H1 (cell line): Measurements from ENCODE around the gene ADNP2. TPM values are rescaled to one million over a fixed set of nuclear protein-coding genes. Genes with fewer than 3 reads are reported as not detected.

ENCODE experiments used
- CTCF ChIA-PET: fragments of 300-600 bp; sonication (Branson Sonifier 250); formaldehyde crosslinking; loops from one replicate; lab custom pipeline; 2021; ENCODE audit not compliant: partially characterized antibody; lab: Charles Lee
- POLR2A ChIA-PET: fragments of 300-600 bp; sonication (Branson Sonifier 250); formaldehyde crosslinking; loops from one replicate; lab custom pipeline; 2021; ENCODE audit warnings: inconsistent platforms; ENCODE audit not compliant: partially characterized antibody; lab: Charles Lee
- DNase-seq, 2 experiments: peaks; one replicate each; pipeline versions ENCODE4 v3.0.0 to v3.0.0-alpha.2; 2010 to 2022; ENCODE audit warnings: low spot score in 2 of 2, low read depth in 1 of 2, mixed read lengths in 1 of 2
- FAIRE-seq: peaks from 2 replicates; lab custom pipeline; 2011; peaks lifted over from hg19 to GRCh38; lab: Jason Lieb, UNC
- H2AFZ ChIP-seq: 2 replicates; pipeline ENCODE4 v1.8.1; 2012; ENCODE audit warnings: low read length, inconsistent platforms
- H2AK5ac ChIP-seq: 2 replicates; pipeline ENCODE4 v1.6.1; 2013; ENCODE audit warnings: low read depth, low read length
- H2BK120ac ChIP-seq: replicated peaks from 2 replicates; pipeline ENCODE3; 2013; ENCODE audit warnings: low read depth, low read length, inconsistent platforms
- H2BK12ac ChIP-seq: 2 replicates; pipeline ENCODE4 v1.6.1; 2013; ENCODE audit warnings: low read depth, low read length
- H2BK15ac ChIP-seq: 2 replicates; pipeline ENCODE4 v1.6.1; 2013; ENCODE audit warnings: low read length
- H2BK20ac ChIP-seq: 2 replicates; pipeline ENCODE4 v1.6.1; 2013; ENCODE audit warnings: low read length
- H2BK5ac ChIP-seq: 2 replicates; pipeline ENCODE4 v1.6.1; 2013; ENCODE audit warnings: low read depth, low read length
- H3K14ac ChIP-seq: 2 replicates; pipeline ENCODE4 v1.6.1; 2013; ENCODE audit warnings: inconsistent platforms; ENCODE audit not compliant: insufficient read length
- H3K18ac ChIP-seq: 2 replicates; pipeline ENCODE4 v1.6.1; 2013; ENCODE audit warnings: low read length; ENCODE audit errors: extremely low read depth
- H3K23ac ChIP-seq: 2 replicates; pipeline ENCODE4 v1.6.1; 2013; ENCODE audit warnings: inconsistent platforms; ENCODE audit not compliant: insufficient read length
- H3K23me2 ChIP-seq: 2 replicates; pipeline ENCODE4 v1.6.1; 2013; ENCODE audit warnings: low read depth, low read length
- H3K27ac ChIP-seq: 2 replicates; pipeline ENCODE4 v1.6.1; 2011; ENCODE audit warnings: low read depth, low read length, inconsistent platforms
- H3K27me3 ChIP-seq, 4 experiments: replicated peaks in 1 of 4; 1 replicate in 1 of 4; 2 replicates in 3 of 4; pipeline versions ENCODE4 v1.6.1 to v1.8.1; 2011 to 2013; ENCODE audit warnings: low read length in 3 of 4, mild to moderate bottlenecking in 3 of 4, inconsistent platforms in 2 of 4, mixed read lengths in 2 of 4, moderate library complexity in 1 of 4; ENCODE audit not compliant: control insufficient read depth in 3 of 4, insufficient read depth in 3 of 4; ENCODE audit errors: extremely low read depth in 1 of 4
- H3K36me3 ChIP-seq, 4 experiments: 2 replicates each; pipeline versions ENCODE4 v1.6.1 to v1.8.1; 2011 to 2013; ENCODE audit warnings: mild to moderate bottlenecking in 4 of 4, low read length in 3 of 4, moderate library complexity in 2 of 4, control low read depth in 1 of 4, inconsistent platforms in 1 of 4; ENCODE audit not compliant: insufficient read depth in 4 of 4, control insufficient read depth in 2 of 4
- H3K4ac ChIP-seq: replicated peaks from 2 replicates; pipeline ENCODE3; 2013; ENCODE audit warnings: low read length, low read depth, mixed read lengths, inconsistent platforms; ENCODE audit not compliant: insufficient read length
- H3K4me1 ChIP-seq, 4 experiments: replicated peaks in 1 of 4; 1 replicate in 1 of 4; 2 replicates in 3 of 4; pipeline versions ENCODE4 v1.6.1 to v1.8.1; 2011 to 2013; ENCODE audit warnings: low read length in 3 of 4, inconsistent platforms in 2 of 4, mixed read lengths in 1 of 4; ENCODE audit not compliant: insufficient read depth in 4 of 4, control insufficient read depth in 3 of 4
- H3K4me2 ChIP-seq, 2 experiments: 2 replicates each; pipeline versions ENCODE4 v1.6.1 to v1.8.1; 2011 to 2013; ENCODE audit warnings: low read depth in 2 of 2, low read length in 2 of 2, control low read depth in 1 of 2, inconsistent platforms in 1 of 2, mild to moderate bottlenecking in 1 of 2; ENCODE audit not compliant: insufficient read depth in 1 of 2
- H3K4me3 ChIP-seq, 4 experiments: fragments of 200-600, 300-600 bp in 1 of 4; sonication (generic), shearing (Covaris generic), sonication (Bioruptor Twin) in 1 of 4; 2 replicates each; pipeline versions ENCODE4 v1.5.1 to v1.8.1; 2011 to 2016; ENCODE audit warnings: low read length in 4 of 4, low read depth in 3 of 4, control low read depth in 2 of 4, inconsistent platforms in 2 of 4, mild to moderate bottlenecking in 2 of 4, mixed read lengths in 1 of 4, moderate library complexity in 1 of 4; ENCODE audit not compliant: insufficient read depth in 2 of 4; ENCODE audit errors: extremely low read depth in 1 of 4
- H3K56ac ChIP-seq: replicated peaks from 2 replicates; pipeline ENCODE3; 2013; ENCODE audit warnings: low read depth, mild to moderate bottlenecking, mixed read lengths, low read length, inconsistent platforms; ENCODE audit not compliant: insufficient read length
- H3K79me1 ChIP-seq: 2 replicates; pipeline ENCODE4 v1.6.1; 2013; ENCODE audit warnings: low read depth, low read length, control low read depth
- H3K79me2 ChIP-seq, 2 experiments: 2 replicates each; pipeline versions ENCODE4 v1.6.1 to v1.8.1; 2012 to 2013; ENCODE audit warnings: low read length in 2 of 2, mild to moderate bottlenecking in 2 of 2, inconsistent platforms in 1 of 2; ENCODE audit not compliant: insufficient read depth in 2 of 2, control insufficient read depth in 1 of 2
- H3K9ac ChIP-seq, 4 experiments: replicated peaks in 1 of 4; 1 replicate in 1 of 4; 2 replicates in 3 of 4; pipeline versions ENCODE4 v1.6.1 to v1.8.1; 2011 to 2013; ENCODE audit warnings: low read depth in 3 of 4, low read length in 3 of 4, control low read depth in 2 of 4, mild to moderate bottlenecking in 2 of 4, moderate library complexity in 2 of 4, inconsistent platforms in 1 of 4; ENCODE audit errors: extremely low read depth in 1 of 4
- H3K9me3 ChIP-seq, 2 experiments: 2 replicates each; pipeline versions ENCODE4 v1.6.1 to v1.8.1; 2012 to 2013; ENCODE audit warnings: mild to moderate bottlenecking in 2 of 2, moderate library complexity in 2 of 2, control low read depth in 1 of 2, inconsistent platforms in 1 of 2, low read depth in 1 of 2, low read length in 1 of 2, mixed read lengths in 1 of 2; ENCODE audit not compliant: insufficient read depth in 2 of 2
- H4K20me1 ChIP-seq, 2 experiments: replicated peaks in 1 of 2; 2 replicates each; pipeline versions ENCODE3 to v1.8.1; 2011 to 2013; ENCODE audit warnings: inconsistent platforms in 2 of 2, low read length in 2 of 2, mild to moderate bottlenecking in 1 of 2; ENCODE audit not compliant: insufficient read depth in 2 of 2, control insufficient read depth in 1 of 2
- H4K5ac ChIP-seq: 2 replicates; pipeline ENCODE4 v1.6.1; 2013; ENCODE audit warnings: low read length, low read depth, mixed read lengths, inconsistent platforms; ENCODE audit not compliant: insufficient read length
- H4K8ac ChIP-seq: 2 replicates; pipeline ENCODE4 v1.8.0; 2013; ENCODE audit warnings: mild to moderate bottlenecking, moderate library complexity, low read length, inconsistent platforms; ENCODE audit not compliant: insufficient read depth; ENCODE audit errors: extremely low read depth
- H4K91ac ChIP-seq: replicated peaks from 2 replicates; pipeline ENCODE3; 2013; ENCODE audit warnings: low read length, mixed read lengths, inconsistent platforms; ENCODE audit not compliant: insufficient read length
- BRCA1 ChIP-seq: IDR thresholded peaks from 2 replicates; pipeline ENCODE4 v1.6.1; 2012; ENCODE audit warnings: low read depth, low read length, improper control_type of control experiment
- WGBS, 2 experiments: shearing (Covaris generic) in 1 of 2; methylation state at CpG; one replicate each; pipeline versions ENCODE4 v1.1.6 to v1.1.7; 2013 to 2015; ENCODE audit warnings: low lambda C conversion rate in 2 of 2, mixed read lengths in 2 of 2, inconsistent platforms in 1 of 2, low coverage in 1 of 2, missing lambda C conversion rate in 1 of 2; ENCODE audit not compliant: insufficient replicate concordance in 2 of 2, insufficient coverage in 1 of 2, insufficient read length in 1 of 2; ENCODE audit errors: extremely low coverage in 1 of 2, missing lambda C conversion rate in 1 of 2; 5-methylcytosine and 5-hydroxymethylcytosine counted together
- polyA plus RNA-seq, 7 experiments: library from polyadenylated mRNA; depleted of rRNA in 3 of 7; stranded (reverse) in 5 of 7; unstranded in 2 of 7; fragments of >200 nt in 5 of 7; fragments of 200-250 nt in 2 of 7; gene quantifications; 1 replicate in 5 of 7; 2 replicates in 1 of 7; 4 replicates in 1 of 7; pipeline versions ENCODE4 v1.2.1 to v1.2.3, GENCODE V29; 2011 to 2013; ENCODE audit warnings: missing spikeins in 2 of 7, mixed read lengths in 2 of 7
- total RNA-seq: library from RNA; stranded (reverse); fragmentation: NEBNext Ultra II Directional; extraction: Animal tissue kit (Norgen Biotek cat#: 25700); gene quantifications from 2 replicates; pipeline ENCODE4 v1.2.1, GENCODE V29; 2021
- TF ChIP-seq, protein P1 (sequence below): IDR thresholded peaks from 2 replicates; pipeline ENCODE4 v1.6.1; 2012; ENCODE audit warnings: inconsistent platforms

Gene ADNP2
- total and polyA plus RNA-seq, 2 of the 8 experiments (the other 6 are each of a cell fraction or from before 2014, with no cell fraction given), result 25.1 to 61.6 TPM

DNA sequence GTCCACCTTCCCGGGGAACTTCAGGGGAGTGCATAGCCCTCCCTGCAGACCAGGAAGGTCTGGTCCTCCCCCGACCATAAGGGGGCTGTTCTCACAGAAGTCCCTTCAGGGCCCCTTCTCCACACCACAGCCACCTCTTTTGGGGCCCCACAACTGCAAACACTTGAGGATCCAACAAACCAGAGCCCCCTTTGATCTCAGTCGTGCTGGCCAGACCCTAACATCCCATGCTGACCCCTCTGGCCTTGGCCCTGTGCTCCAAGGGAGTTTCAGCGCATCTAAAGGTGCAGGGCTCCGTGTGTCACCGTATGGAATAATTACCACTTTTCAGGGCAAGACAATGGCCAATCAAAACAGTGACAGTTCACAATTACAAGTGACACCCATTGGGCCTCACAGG is 57.7 kb downstream of the ADNP2 start:
- Histone ChIP-seq H3K23ac (no peak overlapping the region), H4K5ac (no peak overlapping the region), H2BK15ac (no peak overlapping the region), H2AK5ac (no peak overlapping the region), H3K4me1 (no peaks in the 10 kb centered on the region), H2BK5ac (no peak overlapping the region), H2AFZ (no peak overlapping the region), H2BK12ac (no peak overlapping the region), H2BK20ac (no peak overlapping the region), H3K4me3 (no peak overlapping the region), H4K8ac (no peak overlapping the region), H4K20me1 (peaks cover 0 to 10% of the 10 kb centered on the region in 2 experiments), H3K79me1 (no peaks in the 10 kb centered on the region; the same call in 1 of the 2 replicates), H3K18ac (no peak overlapping the region), H3K79me2 (no peaks in the 10 kb centered on the region), H4K91ac (no peak overlapping the region), H3K4ac (no peak overlapping the region), H3K27ac (no peak overlapping the region), H3K36me3 (no peaks in the 10 kb centered on the region; a peak in 2 of 8 replicates), H3K23me2 (no peaks in the 10 kb centered on the region), H3K27me3 (no peaks in the 10 kb centered on the region), H2BK120ac (no peak overlapping the region), H3K9me3 (no peaks in the 10 kb centered on the region), H3K56ac (no peak overlapping the region), H3K9ac (no peak overlapping the region), H3K4me2 (no peak overlapping the region), H3K14ac (no peak overlapping the region)
- DNase-seq (no peak), FAIRE-seq (no peak)
- ChIA-PET CTCF (interaction anchor here (1.0 to 10.1 kb wide), 3 partner anchors 9 to 90 kb away, joined by 3 to 124 read pairs (median 58); partner anchors contain the start of gene PARD6G), POLR2A (no interaction called here)
- WGBS, 2 experiments, result 93% methylated on average over 6 of the region's 6 CpGs; no CpG with 5 or more reads in 1 of the 2 experiments
- no peak for TF ChIP-seq BRCA1
- TF ChIP-seq, protein P1, sequence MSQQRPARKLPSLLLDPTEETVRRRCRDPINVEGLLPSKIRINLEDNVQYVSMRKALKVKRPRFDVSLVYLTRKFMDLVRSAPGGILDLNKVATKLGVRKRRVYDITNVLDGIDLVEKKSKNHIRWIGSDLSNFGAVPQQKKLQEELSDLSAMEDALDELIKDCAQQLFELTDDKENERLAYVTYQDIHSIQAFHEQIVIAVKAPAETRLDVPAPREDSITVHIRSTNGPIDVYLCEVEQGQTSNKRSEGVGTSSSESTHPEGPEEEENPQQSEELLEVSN, result no peak
